Fibroblast of lung (primary cell): ENCODE results near the gene CDNF. TPM values are rescaled to one million over a fixed set of nuclear protein-coding genes. Genes with fewer than 3 reads are reported as not detected.

Experiments
- DNase-seq, 2 donors: peaks; one replicate each; pipeline versions ENCODE4 v3.0.0 to v3.0.0-alpha.2; 2010; ENCODE audit warnings: low read depth in 2 of 2
- H2AFZ ChIP-seq: 2 replicates; pipeline ENCODE4 v1.5.1; 2012; ENCODE audit warnings: low read length, control low read depth, inconsistent platforms
- H3K27ac ChIP-seq: 2 replicates; pipeline ENCODE4 v1.5.1; 2011; ENCODE audit warnings: low read length, control low read depth; ENCODE audit not compliant: insufficient read depth
- H3K27me3 ChIP-seq: 2 replicates; pipeline ENCODE4 v1.5.1; 2011; ENCODE audit warnings: mild to moderate bottlenecking, low read length; ENCODE audit not compliant: control insufficient read depth, insufficient read depth
- H3K36me3 ChIP-seq: 2 replicates; pipeline ENCODE4 v1.5.1; 2011; ENCODE audit warnings: low read length; ENCODE audit not compliant: control insufficient read depth, insufficient read depth
- H3K4me1 ChIP-seq: 2 replicates; pipeline ENCODE4 v1.5.1; 2011; ENCODE audit warnings: low read length; ENCODE audit not compliant: control insufficient read depth, insufficient read depth; ENCODE audit errors: extremely low read depth
- H3K4me2 ChIP-seq: 2 replicates; pipeline ENCODE4 v1.5.1; 2011; ENCODE audit warnings: low read length, control low read depth; ENCODE audit not compliant: insufficient read depth; ENCODE audit errors: extremely low read depth
- H3K4me3 ChIP-seq, 4 experiments: fragments of 200-600 bp in 1 of 4; sonication (generic) in 1 of 4; replicated peaks in 1 of 4; 2 replicates each; pipeline ENCODE4 v1.5.1; 2011 to 2016; ENCODE audit warnings: low read length in 4 of 4, low read depth in 3 of 4, mild to moderate bottlenecking in 3 of 4, control low read depth in 2 of 4, inconsistent platforms in 1 of 4, mixed read lengths in 1 of 4; ENCODE audit not compliant: insufficient read depth in 1 of 4; ENCODE audit errors: control extremely low read depth in 1 of 4
- H3K79me2 ChIP-seq: 2 replicates; pipeline ENCODE4 v1.5.1; 2012; ENCODE audit warnings: mild to moderate bottlenecking, low read length, inconsistent platforms; ENCODE audit not compliant: control insufficient read depth, insufficient read depth
- H3K9ac ChIP-seq: 2 replicates; pipeline ENCODE4 v1.5.1; 2011; ENCODE audit warnings: mild to moderate bottlenecking, low read length, control low read depth; ENCODE audit not compliant: insufficient read depth
- H3K9me3 ChIP-seq: 2 replicates; pipeline ENCODE4 v1.5.1; 2012; ENCODE audit warnings: low read depth, low read length; ENCODE audit not compliant: control insufficient read depth, insufficient read depth
- H4K20me1 ChIP-seq: 2 replicates; pipeline ENCODE4 v1.5.1; 2011; ENCODE audit warnings: low read length; ENCODE audit not compliant: control insufficient read depth, insufficient read depth; ENCODE audit errors: extremely low read depth
- EZH2 ChIP-seq: IDR thresholded peaks from 2 replicates; pipeline ENCODE4 v1.5.1; 2012; ENCODE audit warnings: low read length, control low read depth, mild to moderate bottlenecking; ENCODE audit errors: missing control alignments
- polyA plus RNA-seq, 2 donors: library from polyadenylated mRNA; depleted of rRNA in 1 of 2; stranded (reverse) in 1 of 2; unstranded in 1 of 2; fragments of >200 nt; gene quantifications; 2 replicates each; pipeline ENCODE4 v1.2.1, GENCODE V29; 2011 to 2012; ENCODE audit warnings: missing spikeins in 1 of 2
- total RNA-seq: library from RNA; depleted of rRNA; stranded (reverse); fragments of >200 nt; gene quantifications from 2 replicates; pipeline ENCODE4 v1.2.1, GENCODE V29; 2014
- TF ChIP-seq, protein P1 (sequence below), 2 donors: IDR thresholded peaks in 1 of 2; conservative IDR thresholded peaks in 1 of 2; 1 replicate in 1 of 2; 2 replicates in 1 of 2; pipeline ENCODE4 v1.5.1; 2011 to 2012; ENCODE audit warnings: low read length in 2 of 2, control low read depth in 1 of 2, inconsistent platforms in 1 of 2, low read depth in 1 of 2, mild to moderate bottlenecking in 1 of 2

The CDNF gene
- total and polyA plus RNA-seq, 2 donors (not counting 1 experiment from before 2014, with no cell fraction given) = 1.2 to 3.4 TPM

DNA sequence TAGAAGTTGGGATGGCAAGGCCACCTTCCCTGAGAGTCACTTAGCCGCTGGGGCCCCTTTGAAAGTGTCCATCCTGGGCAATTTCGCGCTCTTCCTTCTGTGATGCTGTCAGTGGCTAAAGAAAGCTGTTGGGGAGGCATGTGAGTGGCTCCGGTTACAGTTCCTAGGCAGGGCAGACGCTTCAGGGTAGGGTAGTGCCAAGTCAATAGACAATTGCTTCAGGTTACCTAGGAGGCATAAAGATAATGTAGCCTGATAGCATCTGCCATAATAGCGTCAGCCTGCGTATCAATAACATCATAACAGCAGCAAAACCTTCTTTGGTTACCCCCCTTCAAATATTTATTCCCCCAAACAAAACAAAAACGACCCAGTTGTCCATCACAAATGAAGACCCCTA is 63.0 kb downstream of the CDNF start, which contains the start of gene FAM107B:
FAM107B (minus strand) TSS at position 101 of the 400 bp plus-strand sequence. CDS start 234 bp downstream, outside the sequence.
- H3K79me2 ChIP-seq = no peaks in the 10 kb centered on the region
- H3K4me1 ChIP-seq = peaks cover 8% of the 10 kb centered on the region
- H3K27ac ChIP-seq = no peak within 1 kb of the TSS
- no peaks in the 10 kb centered on the region for H4K20me1 ChIP-seq
- TF ChIP-seq, protein P1, sequence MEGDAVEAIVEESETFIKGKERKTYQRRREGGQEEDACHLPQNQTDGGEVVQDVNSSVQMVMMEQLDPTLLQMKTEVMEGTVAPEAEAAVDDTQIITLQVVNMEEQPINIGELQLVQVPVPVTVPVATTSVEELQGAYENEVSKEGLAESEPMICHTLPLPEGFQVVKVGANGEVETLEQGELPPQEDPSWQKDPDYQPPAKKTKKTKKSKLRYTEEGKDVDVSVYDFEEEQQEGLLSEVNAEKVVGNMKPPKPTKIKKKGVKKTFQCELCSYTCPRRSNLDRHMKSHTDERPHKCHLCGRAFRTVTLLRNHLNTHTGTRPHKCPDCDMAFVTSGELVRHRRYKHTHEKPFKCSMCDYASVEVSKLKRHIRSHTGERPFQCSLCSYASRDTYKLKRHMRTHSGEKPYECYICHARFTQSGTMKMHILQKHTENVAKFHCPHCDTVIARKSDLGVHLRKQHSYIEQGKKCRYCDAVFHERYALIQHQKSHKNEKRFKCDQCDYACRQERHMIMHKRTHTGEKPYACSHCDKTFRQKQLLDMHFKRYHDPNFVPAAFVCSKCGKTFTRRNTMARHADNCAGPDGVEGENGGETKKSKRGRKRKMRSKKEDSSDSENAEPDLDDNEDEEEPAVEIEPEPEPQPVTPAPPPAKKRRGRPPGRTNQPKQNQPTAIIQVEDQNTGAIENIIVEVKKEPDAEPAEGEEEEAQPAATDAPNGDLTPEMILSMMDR (conservative IDR thresholded peaks at IDR 0.05 in 1 of 2, IDR thresholded peaks at IDR 0.05 in 1 of 2; ENCODE audit: low read depth in 1 of 2, low read length in 2 of 2) = no peak
- TF ChIP-seq EZH2 = no peak
- no peak within 1 kb of the TSS for H3K4me3 ChIP-seq
- H2AFZ ChIP-seq = no peak within 1 kb of the TSS
- DNase-seq = no peak
- H3K27me3 ChIP-seq = no peaks in the 10 kb centered on the region
- no peak within 1 kb of the TSS for H3K9ac ChIP-seq
- no peaks in the 10 kb centered on the region for H3K36me3 ChIP-seq
- no peaks in the 10 kb centered on the region for H3K9me3 ChIP-seq
- no peak within 1 kb of the TSS for H3K4me2 ChIP-seq

DNA sequence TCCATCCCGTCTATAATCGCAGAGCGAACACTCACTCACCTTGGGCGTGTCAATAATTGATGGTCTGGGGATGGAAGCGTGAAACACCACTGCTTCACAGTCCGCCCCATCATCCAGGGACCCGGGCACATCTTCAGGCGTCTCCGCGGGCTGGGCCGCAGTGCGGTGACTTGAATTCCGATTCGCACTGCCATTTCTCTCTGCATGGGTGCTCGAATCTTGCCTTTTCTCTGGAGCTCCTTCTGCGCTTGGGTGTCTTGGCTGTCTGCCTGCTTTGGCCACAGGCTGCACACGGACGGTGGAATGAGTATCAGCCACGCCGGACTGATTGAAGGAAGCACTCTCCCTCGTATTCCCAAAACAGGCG is 63.6 kb downstream of the CDNF start:
- Histone ChIP-seq H3K9ac (no peak overlapping the region), H3K79me2 (no peaks in the 10 kb centered on the region), H3K36me3 (no peaks in the 10 kb centered on the region), H2AFZ (no peak overlapping the region), H3K4me2 (no peak overlapping the region), H3K4me1 (peaks cover 7% of the 10 kb centered on the region), H3K9me3 (no peaks in the 10 kb centered on the region), H3K4me3 (no peak overlapping the region), H4K20me1 (no peaks in the 10 kb centered on the region), H3K27me3 (no peaks in the 10 kb centered on the region), H3K27ac (no peak overlapping the region)
- TF ChIP-seq, protein P1 (conservative IDR thresholded peaks at IDR 0.05 in 1 of 2, IDR thresholded peaks at IDR 0.05 in 1 of 2; ENCODE audit: low read depth in 1 of 2, low read length in 2 of 2) = no peak
- no peak for TF ChIP-seq EZH2
- no peak for DNase-seq

DNA sequence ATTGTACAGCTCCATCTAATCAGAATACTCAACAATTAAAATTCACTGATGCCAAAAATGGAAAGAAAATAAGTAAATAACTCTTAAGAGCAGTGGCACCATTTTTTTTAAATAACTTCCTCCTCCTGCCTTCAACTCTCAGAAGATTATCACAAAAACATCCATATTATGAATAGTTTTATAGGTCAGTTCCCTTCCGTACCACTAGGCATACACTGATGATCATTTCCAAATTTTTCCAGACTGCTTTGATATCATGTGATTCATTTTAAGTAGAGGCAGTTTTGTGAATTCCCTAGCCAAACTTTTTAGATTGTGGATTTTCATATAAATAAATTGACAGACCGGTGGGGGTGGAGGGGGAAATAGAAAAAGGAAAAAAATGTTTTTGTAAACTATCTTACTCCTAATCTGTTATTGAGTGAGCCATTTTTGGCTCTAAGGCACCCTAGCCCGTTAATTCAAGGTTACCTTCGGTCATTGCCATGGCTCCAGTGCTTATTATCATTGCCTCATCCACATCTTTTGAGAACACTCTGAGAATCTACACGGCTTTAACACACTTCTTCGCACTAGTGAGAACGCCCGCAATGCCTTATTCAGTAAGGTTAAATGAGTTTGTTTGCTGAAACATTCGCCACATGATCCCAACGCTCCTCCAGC is 64.2 kb downstream of the CDNF start:
- H3K9me3 ChIP-seq = no peaks in the 10 kb centered on the region
- no peaks in the 10 kb centered on the region for H3K27me3 ChIP-seq
- H2AFZ ChIP-seq = no peak overlapping the region
- H3K36me3 ChIP-seq = no peaks in the 10 kb centered on the region
- no peak overlapping the region for H3K9ac ChIP-seq
- H3K27ac ChIP-seq = no peak overlapping the region
- no peak for TF ChIP-seq EZH2
- TF ChIP-seq, protein P1 (conservative IDR thresholded peaks at IDR 0.05 in 1 of 2, IDR thresholded peaks at IDR 0.05 in 1 of 2; ENCODE audit: low read depth in 1 of 2, low read length in 2 of 2) = peak; percentile 20 to 27
- H3K4me3 ChIP-seq = no peak overlapping the region
- H3K4me2 ChIP-seq = no peak overlapping the region
- no peaks in the 10 kb centered on the region for H4K20me1 ChIP-seq
- peaks cover 2% of the 10 kb centered on the region for H3K4me1 ChIP-seq
- DNase-seq = no peak
- H3K79me2 ChIP-seq = no peaks in the 10 kb centered on the region
